IMR-90 (cell line): ENCODE measurements around the gene TPP2. TPM values are rescaled to one million over a fixed set of nuclear protein-coding genes. Genes with fewer than 3 reads are reported as not detected.

Experiments used
- ATAC-seq: fragments of 200-7000 bp; cut with Tn5 transposase; 2 replicates; pipeline ENCODE4 v1.9.1; 2020; ENCODE audit warnings: low read depth, mild to moderate bottlenecking, moderate library complexity
- BruUV-seq: library from RNA; stranded (reverse); fragments of 400-500 nt; replicated peaks from 2 replicates; lab custom pipeline; 2021; lab: Mats Ljungman, UMichigan
- CTCF ChIA-PET: fragments of 300-600 bp; formaldehyde crosslinking; extraction: SDS; loops from one replicate; lab custom pipeline; 2021; ENCODE audit warnings: antibody characterized with exemption; lab: Yijun Ruan, JAX
- POLR2A ChIA-PET: fragments of 300-600 bp; sonication (Branson Sonifier 250); formaldehyde crosslinking; loops from one replicate; lab custom pipeline; 2022; ENCODE audit warnings: antibody characterized with exemption; ENCODE audit not compliant: unreplicated experiment; lab: Charles Lee
- DNase-seq: peaks from one replicate; pipeline ENCODE4 v3.0.0; 2013
- H2AFZ ChIP-seq: replicated peaks from 2 replicates; pipeline ENCODE3; 2013; ENCODE audit warnings: low read length, mild to moderate bottlenecking; ENCODE audit not compliant: poor library complexity
- H2AK5ac ChIP-seq: 2 replicates; pipeline ENCODE4 v1.6.1; 2013; ENCODE audit warnings: low read depth, low read length, inconsistent platforms
- H2AK9ac ChIP-seq: replicated peaks from 2 replicates; pipeline ENCODE3; 2013; ENCODE audit warnings: mild to moderate bottlenecking, low read depth, low read length, moderate library complexity; ENCODE audit not compliant: poor library complexity
- H2BK120ac ChIP-seq: 2 replicates; pipeline ENCODE4 v1.6.1; 2013; ENCODE audit warnings: low read depth, low read length, inconsistent platforms
- H2BK15ac ChIP-seq: 3 replicates; pipeline ENCODE4 v1.6.1; 2013; ENCODE audit warnings: low read depth, low read length, inconsistent platforms
- H2BK20ac ChIP-seq: 2 replicates; pipeline ENCODE4 v1.6.1; 2013; ENCODE audit warnings: low read depth, mild to moderate bottlenecking, inconsistent platforms, low read length, moderate library complexity
- H2BK5ac ChIP-seq: 2 replicates; pipeline ENCODE4 v1.6.1; 2013; ENCODE audit warnings: mild to moderate bottlenecking, low read depth, low read length, inconsistent platforms; ENCODE audit not compliant: poor library complexity, severe bottlenecking
- H3K14ac ChIP-seq: replicated peaks from 2 replicates; pipeline ENCODE4 v1.6.1; 2013; ENCODE audit warnings: low read depth, low read length, inconsistent platforms
- H3K18ac ChIP-seq: 2 replicates; pipeline ENCODE4 v1.6.1; 2013; ENCODE audit warnings: low read depth, low read length, control low read depth
- H3K23ac ChIP-seq: 2 replicates; pipeline ENCODE4 v1.6.1; 2013; ENCODE audit warnings: low read depth, low read length, inconsistent platforms
- H3K27ac ChIP-seq: 2 replicates; pipeline ENCODE4 v1.5.1; 2013; ENCODE audit warnings: mild to moderate bottlenecking, control low read depth, low read length; ENCODE audit not compliant: insufficient read depth
- H3K27me3 ChIP-seq: 2 replicates; pipeline ENCODE4 v1.6.1; 2013; ENCODE audit warnings: low read length; ENCODE audit not compliant: control insufficient read depth, insufficient read depth
- H3K36me3 ChIP-seq: 2 replicates; pipeline ENCODE4 v1.6.1; 2013; ENCODE audit warnings: low read length, mixed read lengths; ENCODE audit not compliant: control insufficient read depth, insufficient read depth
- H3K4ac ChIP-seq: 2 replicates; pipeline ENCODE4 v1.6.1; 2013; ENCODE audit warnings: low read depth, low read length, inconsistent platforms
- H3K4me1 ChIP-seq: 2 replicates; pipeline ENCODE4 v1.6.1; 2013; ENCODE audit warnings: low read length, mixed read lengths; ENCODE audit not compliant: control insufficient read depth, insufficient read depth
- H3K4me2 ChIP-seq: 2 replicates; pipeline ENCODE4 v1.6.1; 2013; ENCODE audit warnings: low read depth, mild to moderate bottlenecking, control low read depth, low read length, moderate library complexity
- H3K4me3 ChIP-seq: 2 replicates; pipeline ENCODE4 v1.5.1; 2013; ENCODE audit warnings: low read depth, mild to moderate bottlenecking, control low read depth, low read length, moderate library complexity; ENCODE audit not compliant: insufficient read depth
- H3K56ac ChIP-seq: 2 replicates; pipeline ENCODE4 v1.6.1; 2013; ENCODE audit warnings: low read length, inconsistent platforms; ENCODE audit not compliant: insufficient read depth; ENCODE audit errors: extremely low read depth
- H3K79me1 ChIP-seq, 2 experiments: 2 replicates each; pipeline ENCODE4 v1.6.1; 2013; ENCODE audit warnings: low read length in 2 of 2, inconsistent platforms in 1 of 2, low read depth in 1 of 2
- H3K9ac ChIP-seq: 2 replicates; pipeline ENCODE4 v1.6.1; 2013; ENCODE audit warnings: low read depth, low read length, control low read depth
- H3K9me1 ChIP-seq: 2 replicates; pipeline ENCODE4 v1.6.1; 2013; ENCODE audit warnings: low read length, inconsistent platforms; ENCODE audit not compliant: insufficient read depth
- H3K9me3 ChIP-seq: 2 replicates; pipeline ENCODE4 v1.6.1; 2013; ENCODE audit warnings: low read length; ENCODE audit not compliant: control insufficient read depth, insufficient read depth
- H4K20me1 ChIP-seq: 2 replicates; pipeline ENCODE4 v1.6.1; 2013; ENCODE audit warnings: low read length, inconsistent platforms; ENCODE audit not compliant: insufficient read depth
- H4K5ac ChIP-seq: 2 replicates; pipeline ENCODE4 v1.6.1; 2013; ENCODE audit warnings: mild to moderate bottlenecking, low read depth, low read length, control low read depth
- H4K8ac ChIP-seq, 2 experiments: 2 replicates each; pipeline ENCODE4 v1.6.1; 2013; ENCODE audit warnings: low read depth in 2 of 2, low read length in 2 of 2, control low read depth in 1 of 2, inconsistent platforms in 1 of 2
- H4K91ac ChIP-seq: 2 replicates; pipeline ENCODE4 v1.6.1; 2013; ENCODE audit warnings: low read depth, low read length, inconsistent platforms; ENCODE audit not compliant: insufficient read depth
- BHLHE40 ChIP-seq: fragments of 150-350 bp; IDR thresholded peaks from 2 replicates; pipeline ENCODE4 v1.6.1; 2016; ENCODE audit warnings: mild to moderate bottlenecking, low read depth, low read length
- CEBPB ChIP-seq: IDR thresholded peaks from 2 replicates; pipeline ENCODE4 v1.6.1; 2012; ENCODE audit warnings: low read depth, low read length, improper control_type of control experiment
- MAFK ChIP-seq: IDR thresholded peaks from 2 replicates; pipeline ENCODE4 v1.6.1; 2012; ENCODE audit warnings: low read depth, low read length, improper control_type of control experiment
- NFE2L2 ChIP-seq: fragments of 150-350 bp; IDR thresholded peaks from 2 replicates; pipeline ENCODE4 v1.6.1; 2016; ENCODE audit warnings: low read depth, mild to moderate bottlenecking, low read length
- RAD21 ChIP-seq: IDR thresholded peaks from 2 replicates; pipeline ENCODE4 v1.6.1; 2012; ENCODE audit warnings: low read length, improper control_type of control experiment
- WGBS, 2 experiments: methylation state at CpG; one replicate each; pipeline versions ENCODE4 v1.1.5 to v1.1.7; 2013; ENCODE audit warnings: missing lambda C conversion rate in 2 of 2; ENCODE audit not compliant: insufficient read length in 1 of 2; ENCODE audit errors: extremely low coverage in 2 of 2; 5-methylcytosine and 5-hydroxymethylcytosine counted together
- dilution Hi-C: fragments of 300-500 bp; cut with HindIII; formaldehyde crosslinking; loops from one replicate; pipeline ENCODE4 v1.14.3; 2018; ENCODE audit warnings: low sequenced_read_pairs; ENCODE audit not compliant: unreplicated experiment
- in situ Hi-C: fragments of 300-500 bp; cut with MboI; formaldehyde crosslinking; loops from 3 replicates; pipeline ENCODE4 v1.14.3; 2019; ENCODE audit warnings: low sequenced_read_pairs, inconsistent platforms, mixed read lengths
- intact Hi-C: fragments of 100-400 bp; cut with micrococcal nuclease; formaldehyde crosslinking; loops from 2 replicates; pipeline ENCODE4 v1.10.0; 2022
- polyA plus RNA-seq, 3 experiments: library from polyadenylated mRNA; depleted of rRNA; stranded (reverse); fragments of >200 nt; gene quantifications; 2 replicates each; pipeline ENCODE4 v1.2.3, GENCODE V29; 2012; ENCODE audit warnings: low replicate concordance in 1 of 3
- total RNA-seq: library from RNA; depleted of rRNA; stranded (reverse); fragments of >200 nt; gene quantifications from 2 replicates; pipeline ENCODE4 v1.2.3, GENCODE V29; 2012
- TF ChIP-seq, protein P1 (sequence below): fragments of 150-350 bp; IDR thresholded peaks from 2 replicates; pipeline ENCODE4 v1.6.1; 2016; ENCODE audit warnings: low read depth, mild to moderate bottlenecking, low read length, moderate library complexity, borderline replicate concordance
- TF ChIP-seq, protein P2 (sequence below): fragments of 150-350 bp; IDR thresholded peaks from 2 replicates; pipeline ENCODE4 v1.6.1; 2017; ENCODE audit warnings: mild to moderate bottlenecking, antibody characterized with exemption, low read length, low read depth
- TF ChIP-seq, protein P3 (sequence below): conservative IDR thresholded peaks from 2 replicates; pipeline ENCODE4 v1.5.1; 2012; ENCODE audit warnings: mild to moderate bottlenecking, low read depth, low read length, improper control_type of control experiment

The TPP2 gene
- total and polyA plus RNA-seq, 2 of the 4 experiments (the other 2 are of a cell fraction): 27.6 to 52.9 TPM

DNA sequence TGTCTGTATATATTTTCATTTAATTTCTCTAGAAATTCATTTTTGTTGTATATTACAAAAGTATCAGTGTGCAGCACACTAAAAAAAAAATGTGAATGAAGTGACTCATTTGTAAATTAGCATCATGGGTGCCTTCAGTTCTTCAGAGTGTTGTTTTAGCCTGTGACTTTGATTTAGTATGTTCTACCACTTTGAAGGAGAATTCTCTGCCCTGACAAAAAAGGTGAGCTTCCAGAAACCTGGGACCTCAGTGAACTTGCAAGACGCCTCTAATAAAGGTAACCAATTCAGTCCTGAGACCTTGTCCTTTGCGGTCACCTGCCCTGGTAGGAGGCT lies 95.7 kb downstream of the TPP2 start:
- Histone ChIP-seq H3K56ac (no peak overlapping the region), H4K5ac (no peak overlapping the region), H4K91ac (no peak overlapping the region), H2AFZ (no peak overlapping the region), H3K36me3 (no peaks in the 10 kb centered on the region), H3K14ac (no peak overlapping the region), H3K4ac (no peak overlapping the region), H4K20me1 (no peaks in the 10 kb centered on the region), H3K23ac (no peak overlapping the region), H4K8ac (no peak overlapping the region), H2BK120ac (no peak overlapping the region), H2BK15ac (no peak overlapping the region), H2BK5ac (no peak overlapping the region), H2AK5ac (no peak overlapping the region), H3K9ac (no peak overlapping the region), H3K9me3 (peaks cover 2% of the 10 kb centered on the region; the same call in 1 of the 2 replicates), H3K27ac (no peak overlapping the region), H3K4me3 (no peak overlapping the region), H3K9me1 (no peaks in the 10 kb centered on the region), H3K4me1 (no peaks in the 10 kb centered on the region), H3K4me2 (no peak overlapping the region), H2AK9ac (no peak overlapping the region), H3K27me3 (peaks cover 42% of the 10 kb centered on the region), H3K18ac (no peak overlapping the region), H2BK20ac (no peak overlapping the region), H3K79me1 (no peaks in the 10 kb centered on the region)
- intact Hi-C loops: no loop called here
- POLR2A ChIA-PET: interaction anchor here (0.5 kb wide), 1 partner anchor 174 kb away, joined by 4 read pairs; no protein-coding TSS in a partner anchor
- WGBS, 2 experiments: no CpG with 5 or more reads among the region's 2 CpGs
- no peak for ATAC-seq
- in situ Hi-C loops: no loop called here
- no peak for DNase-seq
- no peak for TF ChIP-seq NFE2L2
- no peak for TF ChIP-seq BHLHE40
- TF ChIP-seq RAD21: no peak
- TF ChIP-seq, protein P1, sequence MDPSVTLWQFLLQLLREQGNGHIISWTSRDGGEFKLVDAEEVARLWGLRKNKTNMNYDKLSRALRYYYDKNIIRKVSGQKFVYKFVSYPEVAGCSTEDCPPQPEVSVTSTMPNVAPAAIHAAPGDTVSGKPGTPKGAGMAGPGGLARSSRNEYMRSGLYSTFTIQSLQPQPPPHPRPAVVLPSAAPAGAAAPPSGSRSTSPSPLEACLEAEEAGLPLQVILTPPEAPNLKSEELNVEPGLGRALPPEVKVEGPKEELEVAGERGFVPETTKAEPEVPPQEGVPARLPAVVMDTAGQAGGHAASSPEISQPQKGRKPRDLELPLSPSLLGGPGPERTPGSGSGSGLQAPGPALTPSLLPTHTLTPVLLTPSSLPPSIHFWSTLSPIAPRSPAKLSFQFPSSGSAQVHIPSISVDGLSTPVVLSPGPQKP: no peak
- TF ChIP-seq, protein P2, sequence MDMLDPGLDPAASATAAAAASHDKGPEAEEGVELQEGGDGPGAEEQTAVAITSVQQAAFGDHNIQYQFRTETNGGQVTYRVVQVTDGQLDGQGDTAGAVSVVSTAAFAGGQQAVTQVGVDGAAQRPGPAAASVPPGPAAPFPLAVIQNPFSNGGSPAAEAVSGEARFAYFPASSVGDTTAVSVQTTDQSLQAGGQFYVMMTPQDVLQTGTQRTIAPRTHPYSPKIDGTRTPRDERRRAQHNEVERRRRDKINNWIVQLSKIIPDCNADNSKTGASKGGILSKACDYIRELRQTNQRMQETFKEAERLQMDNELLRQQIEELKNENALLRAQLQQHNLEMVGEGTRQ: no peak
- no peak for TF ChIP-seq MAFK
- TF ChIP-seq, protein P3, sequence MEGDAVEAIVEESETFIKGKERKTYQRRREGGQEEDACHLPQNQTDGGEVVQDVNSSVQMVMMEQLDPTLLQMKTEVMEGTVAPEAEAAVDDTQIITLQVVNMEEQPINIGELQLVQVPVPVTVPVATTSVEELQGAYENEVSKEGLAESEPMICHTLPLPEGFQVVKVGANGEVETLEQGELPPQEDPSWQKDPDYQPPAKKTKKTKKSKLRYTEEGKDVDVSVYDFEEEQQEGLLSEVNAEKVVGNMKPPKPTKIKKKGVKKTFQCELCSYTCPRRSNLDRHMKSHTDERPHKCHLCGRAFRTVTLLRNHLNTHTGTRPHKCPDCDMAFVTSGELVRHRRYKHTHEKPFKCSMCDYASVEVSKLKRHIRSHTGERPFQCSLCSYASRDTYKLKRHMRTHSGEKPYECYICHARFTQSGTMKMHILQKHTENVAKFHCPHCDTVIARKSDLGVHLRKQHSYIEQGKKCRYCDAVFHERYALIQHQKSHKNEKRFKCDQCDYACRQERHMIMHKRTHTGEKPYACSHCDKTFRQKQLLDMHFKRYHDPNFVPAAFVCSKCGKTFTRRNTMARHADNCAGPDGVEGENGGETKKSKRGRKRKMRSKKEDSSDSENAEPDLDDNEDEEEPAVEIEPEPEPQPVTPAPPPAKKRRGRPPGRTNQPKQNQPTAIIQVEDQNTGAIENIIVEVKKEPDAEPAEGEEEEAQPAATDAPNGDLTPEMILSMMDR: no peak
- TF ChIP-seq CEBPB: no peak
- CTCF ChIA-PET: interaction anchor here (0.6 kb wide), 2 partner anchors 563 to 652 kb away, joined by 3 read pairs; no protein-coding TSS in a partner anchor
- dilution Hi-C loops: no loop called here
- BruUV-seq: no TSS peak
